Measurements from ENCODE around the gene PER2. TPM values are rescaled to one million over a fixed set of nuclear protein-coding genes. Genes with fewer than 3 reads are reported as not detected.
A peak's percentile ranks its signal among the peaks of the same experiment; 100 is the strongest.
"Not testable (repeated sequence)": the region's sequence is repeated elsewhere in the genome, so short reads cannot be mapped to it uniquely, and the experiment has no call there.

The PER2 gene
- total RNA-seq, 1 donor from 2014 or later, result 21.6 TPM

- intact Hi-C loops (cut with DNase I), result no loop called here
- Histone ChIP-seq H3K27me3 (no peaks in the 10 kb centered on the region), H3K36me3 (peaks cover 15 to 30% of the 10 kb centered on the region in 2 donors), H3K4me3 (no peak overlapping the region), H3K27ac (no peak overlapping the region), H3K4me1 (no peaks in the 10 kb centered on the region), H3K9me3 (no peaks in the 10 kb centered on the region)
- no peak for DNase-seq (ENCODE audit: low spot score in 2 of 2)
- TF ChIP-seq CTCF (IDR thresholded peaks at IDR 0.05), result no peak
Observed at GRCh38 chr2:238331916-238332315, 43.5 kb upstream of the PER2 start.

- Histone ChIP-seq H3K36me3 (peaks cover 25 to 27% of the 10 kb centered on the region in 2 donors), H3K4me1 (no peaks in the 10 kb centered on the region), H3K9me3 (no peaks in the 10 kb centered on the region), H3K27me3 (no peaks in the 10 kb centered on the region), H3K27ac (no peak overlapping the region), H3K4me3 (no peak overlapping the region)
- no peak for DNase-seq (ENCODE audit: low spot score in 2 of 2)
- intact Hi-C loops (cut with DNase I), result no loop called here
- TF ChIP-seq CTCF (IDR thresholded peaks at IDR 0.05), result no peak
Observed at GRCh38 chr2:238330391-238330790, 42.0 kb upstream of the PER2 start.

GRCh38 chr2:238327751-238328150, 39.3 kb upstream of the PER2 start:
- intact Hi-C loops (cut with DNase I), result no loop called here
- Histone ChIP-seq H3K27ac (no peak overlapping the region), H3K9me3 (no peaks in the 10 kb centered on the region), H3K27me3 (no peaks in the 10 kb centered on the region), H3K4me3 (no peak overlapping the region), H3K4me1 (no peaks in the 10 kb centered on the region), H3K36me3 (peaks cover 18 to 28% of the 10 kb centered on the region in 2 donors)
- no peak for TF ChIP-seq CTCF (IDR thresholded peaks at IDR 0.05)
- no peak for DNase-seq (ENCODE audit: low spot score in 2 of 2)

GRCh38 chr2:238326801-238327365, 38.5 kb upstream of the PER2 start:
- no peak overlapping the region for H3K27ac ChIP-seq
- peaks cover 18 to 28% of the 10 kb centered on the region in 2 donors for H3K36me3 ChIP-seq
- H3K4me3 ChIP-seq, result no peak overlapping the region
- intact Hi-C loops (cut with DNase I), result no loop called here
- H3K4me1 ChIP-seq, result no peaks in the 10 kb centered on the region
- no peak for TF ChIP-seq CTCF (IDR thresholded peaks at IDR 0.05)
- no peaks in the 10 kb centered on the region for H3K27me3 ChIP-seq
- H3K9me3 ChIP-seq, result no peaks in the 10 kb centered on the region
- DNase-seq (ENCODE audit: low spot score in 2 of 2), result peak in 1 of 2 donors; percentile 30

- Histone ChIP-seq H3K27ac (no peak overlapping the region), H3K4me1 (peaks cover 6% of the 10 kb centered on the region in 2 donors), H3K27me3 (no peaks in the 10 kb centered on the region), H3K9me3 (no peaks in the 10 kb centered on the region), H3K4me3 (no peak overlapping the region), H3K36me3 (peaks cover 18 to 28% of the 10 kb centered on the region in 2 donors)
- DNase-seq (ENCODE audit: low spot score in 2 of 2), result no peak
- intact Hi-C loops (cut with DNase I), result no loop called here
- no peak for TF ChIP-seq CTCF (IDR thresholded peaks at IDR 0.05)
Observed at GRCh38 chr2:238325694-238326093, 37.3 kb upstream of the PER2 start.

GRCh38 chr2:238324248-238324647, 35.8 kb upstream of the PER2 start:
- H3K36me3 ChIP-seq, result peaks cover 12 to 20% of the 10 kb centered on the region in 2 donors
- DNase-seq (ENCODE audit: low spot score in 2 of 2), result not testable (repeated sequence)

More at GRCh38 chr2:238324248-238324647, 35.8 kb upstream of the PER2 start:
- H3K9me3 ChIP-seq; intact Hi-C loops (cut with DNase I); H3K27me3 ChIP-seq; H3K27ac ChIP-seq; H3K4me3 ChIP-seq: not testable (repeated sequence)
- H3K4me1 ChIP-seq, result peaks cover 6 to 11% of the 10 kb centered on the region in 2 donors
